Left lung (tissue), 14 donors: ENCODE results near the gene PCDHA9. TPM values are rescaled to one million over a fixed set of nuclear protein-coding genes. Genes with fewer than 3 reads are reported as not detected.
"Not testable (repeated sequence)": the region's sequence is repeated elsewhere in the genome, so short reads cannot be mapped to it uniquely, and the experiment has no call there.

Experiments
- ATAC-seq: fragments of 200-7000 bp; cut with Tn5 transposase; one replicate; pipeline ENCODE4 v1.9.1; 2020; ENCODE audit warnings: moderate library complexity
- DNase-seq, 4 donors: peaks; one replicate each; pipeline ENCODE4 v3.0.0-alpha.2; 2013 to 2020
- H3K27ac ChIP-seq, 2 donors: fragments of 200-600 bp; sonication (generic) in 1 of 2; one replicate each; pipeline versions ENCODE4 v1.5.0 to v1.8.0; 2020 to 2021
- H3K27me3 ChIP-seq, 2 donors: fragments of 200-600 bp; sonication (generic) in 1 of 2; one replicate each; pipeline versions ENCODE4 v1.5.0 to v1.8.0; 2020 to 2021
- H3K36me3 ChIP-seq, 2 donors: fragments of 200-600 bp; sonication (generic) in 1 of 2; one replicate each; pipeline versions ENCODE4 v1.5.0 to v1.8.0; 2020 to 2021
- H3K4me1 ChIP-seq, 2 donors: fragments of 200-600 bp; one replicate each; pipeline ENCODE4 v1.8.0; 2021
- H3K4me3 ChIP-seq, 2 donors: fragments of 200-600 bp; sonication (generic) in 1 of 2; one replicate each; pipeline versions ENCODE4 v1.5.0 to v1.8.0; 2020 to 2021; ENCODE audit warnings: mild to moderate bottlenecking in 1 of 2
- H3K9me3 ChIP-seq, 2 donors: fragments of 200-600 bp; sonication (generic) in 1 of 2; one replicate each; pipeline versions ENCODE4 v1.5.0 to v1.8.0; 2020 to 2021
- CTCF ChIP-seq, 2 donors: fragments of 200-600 bp; sonication (generic) in 1 of 2; IDR thresholded peaks; one replicate each; pipeline versions ENCODE4 v1.5.0 to v1.8.0; 2021; ENCODE audit warnings: antibody characterized with exemption in 2 of 2
- intact Hi-C, 2 donors: fragments of 100-400 bp; cut with DNase I; formaldehyde crosslinking; loops; one replicate each; pipeline versions ENCODE4 v1.11.2 to v1.14.2; 2022
- long read RNA-seq, 12 donors: library from polyadenylated mRNA in 2 of 12; unstranded in 2 of 12; transcript quantifications; one replicate each; pipeline ENCODE4 v2.0.0 and lab custom pipeline, GENCODE V29; 2019 to 2026
- polyA plus RNA-seq, 6 donors: library from polyadenylated mRNA; unstranded; fragments of 120-200 nt; gene quantifications; one replicate each; pipeline ENCODE4 v1.2.1, GENCODE V29; 2013; ENCODE audit not compliant: insufficient read length in 6 of 6
- total RNA-seq, 2 donors: library from RNA; stranded (reverse); fragmentation: NEBNext Ultra II Directional; extraction: Animal tissue kit (Norgen Biotek cat#: 25700); gene quantifications; one replicate each; pipeline ENCODE4 v1.2.1, GENCODE V29; 2021
- donor health status: DM: no; HTN: yes; CAD: no.
- donor health status: DM: no; HTN: no; CAD: no.

Gene PCDHA9
- under 1 TPM in 1 of 2 donors, not detected in 1; 0.20 TPM for total RNA-seq
- polyA plus RNA-seq, result under 1 TPM; 0.03 to 0.11 (median 0.06) TPM
- long read RNA-seq, donor 1, result 0 reads
- long read RNA-seq, donor 2, full-length matches to known transcripts, result 1 of 1 reads
- long read RNA-seq, donor 2, partial matches to known transcripts, result 0 of 1 reads
- long read RNA-seq, donor 2, other reads (novel, unspliced or antisense), result 0 of 1 reads
- long read RNA-seq, donor 3, result 0 reads
- long read RNA-seq, donor 4, result 0 reads
- long read RNA-seq, donor 5, full-length matches to known transcripts, result 1 of 1 reads
- long read RNA-seq, donor 5, partial matches to known transcripts, result 0 of 1 reads
- long read RNA-seq, donor 5, other reads (novel, unspliced or antisense), result 0 of 1 reads
- long read RNA-seq, donor 6, result 0 reads
- long read RNA-seq, donor 7, result 0 reads
- long read RNA-seq, donor 8, result 0 reads
- long read RNA-seq, donor 9, result 0 reads
- long read RNA-seq, donor 10, result 0 reads
- long read RNA-seq, donor 11, full-length matches to known transcripts, result 1 of 1 reads
- long read RNA-seq, donor 11, partial matches to known transcripts, result 0 of 1 reads
- long read RNA-seq, donor 11, other reads (novel, unspliced or antisense), result 0 of 1 reads
- long read RNA-seq, donor 12, result 0 reads

DNA sequence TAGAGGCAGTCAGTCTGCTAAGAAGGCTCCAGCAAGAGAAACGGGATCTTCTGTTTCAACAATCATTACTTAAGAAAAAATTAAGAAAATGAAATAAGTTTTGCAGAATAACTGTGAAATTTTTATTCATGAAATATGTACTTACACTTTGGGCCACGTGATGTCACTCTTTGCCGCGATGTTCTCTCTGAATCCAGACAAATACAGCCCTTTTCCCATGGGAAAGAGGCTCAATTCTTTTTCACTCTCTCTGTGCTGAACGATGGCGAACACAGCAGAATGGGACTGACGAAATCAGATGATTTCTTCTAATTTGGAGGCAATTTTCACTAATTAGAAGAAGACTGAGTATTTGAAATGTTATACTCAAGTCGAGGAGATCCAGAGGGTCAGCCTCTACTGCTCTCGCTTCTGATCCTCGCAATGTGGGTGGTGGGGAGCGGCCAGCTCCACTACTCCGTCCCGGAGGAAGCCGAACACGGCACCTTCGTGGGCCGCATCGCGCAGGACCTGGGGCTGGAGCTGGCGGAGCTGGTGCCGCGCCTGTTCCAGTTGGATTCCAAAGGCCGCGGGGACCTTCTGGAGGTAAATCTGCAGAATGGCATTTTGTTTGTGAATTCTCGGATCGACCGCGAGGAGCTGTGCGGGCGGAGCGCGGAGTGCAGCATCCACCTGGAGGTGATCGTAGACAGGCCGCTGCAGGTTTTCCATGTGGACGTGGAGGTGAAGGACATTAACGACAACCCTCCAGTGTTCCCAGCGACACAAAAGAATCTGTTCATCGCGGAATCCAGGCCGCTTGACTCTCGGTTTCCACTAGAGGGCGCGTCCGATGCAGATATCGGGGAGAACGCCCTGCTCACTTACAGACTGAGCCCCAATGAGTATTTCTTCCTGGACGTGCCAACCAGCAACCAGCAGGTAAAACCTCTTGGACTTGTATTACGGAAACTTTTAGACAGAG lies at the start of gene PCDHA9:
Gene PCDHA9 (plus strand): TSS at position 244 of the 964 bp plus-strand sequence. CDS start 114 bp downstream, at position 358.
- intact Hi-C loops, ATAC-seq, H3K36me3 ChIP-seq, DNase-seq, H3K27ac ChIP-seq, H3K4me1 ChIP-seq, H3K4me3 ChIP-seq: not testable (repeated sequence)
- Histone ChIP-seq H3K9me3 (peaks cover 0 to 12% of the 10 kb centered on the region in 2 donors), H3K27me3 (peaks cover 0 to 26% of the 10 kb centered on the region in 2 donors)

DNA sequence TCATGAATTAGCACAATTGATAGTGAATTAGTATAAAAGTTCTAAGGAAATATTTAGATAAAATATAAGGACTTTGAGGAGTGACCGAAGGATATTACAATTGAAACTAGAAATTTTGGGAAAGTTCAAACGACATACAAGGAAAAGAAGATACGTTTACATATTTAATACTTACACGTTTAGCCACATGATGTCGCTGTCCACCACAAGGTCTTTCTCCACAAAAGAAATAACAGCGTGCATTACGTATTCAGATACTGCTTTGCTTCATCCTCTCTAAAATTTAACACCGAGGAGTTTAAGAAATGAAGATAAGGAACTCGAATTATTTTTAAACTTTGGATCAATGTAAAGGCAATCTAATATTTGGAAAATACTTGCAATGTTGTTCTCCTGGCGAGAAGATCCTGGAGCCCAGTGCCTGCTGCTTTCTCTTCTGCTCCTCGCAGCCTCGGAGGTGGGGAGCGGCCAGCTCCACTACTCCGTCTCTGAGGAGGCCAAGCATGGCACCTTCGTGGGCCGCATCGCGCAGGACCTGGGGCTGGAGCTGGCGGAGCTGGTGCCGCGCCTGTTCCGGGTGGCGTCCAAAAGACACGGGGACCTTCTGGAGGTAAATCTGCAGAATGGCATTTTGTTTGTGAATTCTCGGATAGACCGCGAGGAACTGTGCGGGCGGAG lies 47.2 kb upstream of the PCDHA9 start, which contains the start of gene PCDHA3:
Gene PCDHA3 (plus strand): TSS at position 242 of the 678 bp plus-strand sequence.
- TF ChIP-seq CTCF (IDR thresholded peaks at IDR 0.05), result no peak
- intact Hi-C loops, result no loop called here
- Histone ChIP-seq H3K27ac (no peak within 1 kb of the TSS), H3K27me3 (peaks cover 0 to 69% of the 10 kb centered on the region in 2 donors), H3K4me3 (peak within 1 kb of the TSS in 1 of 2 donors; percentile 19), H3K9me3 (peaks cover 0 to 66% of the 10 kb centered on the region in 2 donors), H3K36me3 (no peaks in the 10 kb centered on the region), H3K4me1 (no peaks in the 10 kb centered on the region)
- ATAC-seq (no peak), DNase-seq (peak in 3 of 4 donors; percentile 6 to 55 (median 17))

DNA sequence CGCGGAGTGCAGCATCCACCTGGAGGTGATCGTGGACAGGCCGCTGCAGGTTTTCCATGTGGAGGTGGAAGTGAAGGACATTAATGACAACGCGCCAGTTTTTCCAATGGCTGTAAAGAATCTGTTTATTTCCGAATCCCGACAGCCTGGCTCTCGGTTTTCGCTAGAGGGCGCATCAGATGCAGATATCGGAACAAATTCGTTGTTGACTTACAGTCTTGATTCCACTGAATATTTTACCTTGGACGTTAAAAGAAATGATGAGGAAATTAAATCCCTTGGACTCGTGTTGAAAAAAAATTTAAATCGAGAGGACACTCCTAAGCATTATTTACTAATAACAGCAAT lies 46.7 kb upstream of the PCDHA9 start:
- Histone ChIP-seq H3K27ac (no peak overlapping the region), H3K27me3 (peaks cover 0 to 69% of the 10 kb centered on the region in 2 donors), H3K36me3 (no peaks in the 10 kb centered on the region), H3K9me3 (peaks cover 0 to 65% of the 10 kb centered on the region in 2 donors), H3K4me3 (peak overlapping the region in 1 of 2 donors; percentile 19), H3K4me1 (no peaks in the 10 kb centered on the region)
- intact Hi-C loops, result no loop called here
- ATAC-seq (no peak), DNase-seq (no peak)
- TF ChIP-seq CTCF (IDR thresholded peaks at IDR 0.05), result peak in 1 of 2 donors; percentile 10

DNA sequence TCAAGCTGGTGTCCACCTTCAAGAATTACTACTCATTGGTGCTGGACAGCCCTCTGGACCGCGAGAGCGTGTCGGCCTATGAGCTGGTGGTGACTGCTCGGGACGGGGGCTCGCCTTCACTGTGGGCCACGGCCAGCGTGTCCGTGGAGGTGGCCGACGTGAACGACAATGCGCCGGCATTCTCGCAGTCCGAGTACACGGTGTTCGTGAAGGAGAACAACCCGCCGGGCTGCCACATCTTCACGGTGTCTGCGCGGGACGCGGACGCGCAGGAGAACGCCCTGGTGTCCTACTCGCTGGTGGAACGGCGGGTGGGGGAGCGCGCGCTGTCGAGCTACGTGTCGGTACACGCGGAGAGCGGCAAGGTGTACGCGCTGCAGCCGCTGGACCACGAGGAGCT lies 45.8 kb upstream of the PCDHA9 start:
- intact Hi-C loops, H3K4me1 ChIP-seq, H3K4me3 ChIP-seq, ATAC-seq, H3K27ac ChIP-seq, H3K36me3 ChIP-seq: not testable (repeated sequence)
- peak in 1 of 4 donors; percentile 72 for DNase-seq
- Histone ChIP-seq H3K27me3 (peaks cover 0 to 68% of the 10 kb centered on the region in 2 donors), H3K9me3 (peaks cover 0 to 62% of the 10 kb centered on the region in 2 donors)

GRCh38 chr5:140802781-140803271 lies 45.4 kb upstream of the PCDHA9 start:
- ATAC-seq (no peak), DNase-seq (peak in 1 of 4 donors; percentile 65)
- H3K27me3 ChIP-seq, result peaks cover 0 to 64% of the 10 kb centered on the region in 2 donors

More at GRCh38 chr5:140802781-140803271, 45.4 kb upstream of the PCDHA9 start:
- intact Hi-C loops, result no loop called here
- Histone ChIP-seq H3K4me1 (no peaks in the 10 kb centered on the region), H3K9me3 (peaks cover 0 to 63% of the 10 kb centered on the region in 2 donors), H3K36me3 (no peaks in the 10 kb centered on the region), H3K4me3 (no peak overlapping the region), H3K27ac (no peak overlapping the region)
- no peak for TF ChIP-seq CTCF (IDR thresholded peaks at IDR 0.05)
